ENCODE data around the gene NRG4. TPM values are rescaled to one million over a fixed set of nuclear protein-coding genes. Genes with fewer than 3 reads are reported as not detected.

NRG4 gene
- total RNA-seq, 1 donor from 2014 or later, result 0.36 TPM

- peak within 1 kb of the TSS; percentile 92 for H3K27ac Mint-ChIP-seq
- Histone ChIP-seq H4K20me1 (ENCODE audit: low read depth) (no peaks in the 10 kb centered on the region), H3K9ac (peak within 1 kb of the TSS; percentile 75), H3K27ac (peak within 1 kb of the TSS; percentile 81), H3K4me2 (peak within 1 kb of the TSS; percentile 83), H3K4me3 (peak within 1 kb of the TSS; percentile 79), H3K27me3 (no peaks in the 10 kb centered on the region), H2AFZ (replicated peaks) (peak within 1 kb of the TSS; percentile 81), H3K36me3 (peaks cover 9% of the 10 kb centered on the region), H3K4me1 (peaks cover 24% of the 10 kb centered on the region), H3K9me3 (ENCODE audit: low read depth) (no peaks in the 10 kb centered on the region), H3K79me2 (ENCODE audit: low read depth) (peaks cover 48% of the 10 kb centered on the region), H3F3A (ENCODE audit: low read depth) (peaks cover 37% of the 10 kb centered on the region)
- no peaks in the 10 kb centered on the region for H3K27me3 Mint-ChIP-seq (ENCODE audit: insufficient read depth, low read depth)
- peak within 1 kb of the TSS; percentile 98 for H3K4me3 Mint-ChIP-seq
- no peaks in the 10 kb centered on the region for H3K9me3 Mint-ChIP-seq
- TF ChIP-seq EZH2 (IDR thresholded peaks at IDR 0.05) (no peak), EZH2phosphoT487 (IDR thresholded peaks at IDR 0.05) (no peak), CTCF (IDR thresholded peaks at IDR 0.05) (no peak)
- H3K36me3 Mint-ChIP-seq, result peaks cover 2% of the 10 kb centered on the region
- peak; percentile 97 for DNase-seq (ENCODE audit: low spot score)
- H3K4me1 Mint-ChIP-seq, result peaks cover 19% of the 10 kb centered on the region
Measured at GRCh38 chr15:75903331-75904239, 108.6 kb downstream of the NRG4 start, which contains the start of gene FBXO22. Gene FBXO22, plus strand, starts transcription at chr15:75903878. Its CDS starts 86 bp downstream, at chr15:75903964.

GRCh38 chr15:75902129-75902557 is 110.1 kb downstream of the NRG4 start:
- DNase-seq (ENCODE audit: low spot score), result peak; percentile 73
- H3K36me3 ChIP-seq, result peaks cover 9% of the 10 kb centered on the region

GRCh38 chr15:75900577-75900976 is 111.6 kb downstream of the NRG4 start:
- TF ChIP-seq EZH2phosphoT487 (IDR thresholded peaks at IDR 0.05), result no peak
- no peak for TF ChIP-seq CTCF (IDR thresholded peaks at IDR 0.05)
- TF ChIP-seq EZH2 (IDR thresholded peaks at IDR 0.05), result no peak
- Histone ChIP-seq H3K9ac (no peak overlapping the region), H3K27me3 (no peaks in the 10 kb centered on the region), H3F3A (ENCODE audit: low read depth) (peaks cover 37% of the 10 kb centered on the region), H4K20me1 (ENCODE audit: low read depth) (no peaks in the 10 kb centered on the region), H2AFZ (replicated peaks) (no peak overlapping the region), H3K4me1 (peaks cover 24% of the 10 kb centered on the region), H3K4me2 (no peak overlapping the region), H3K27ac (no peak overlapping the region), H3K9me3 (ENCODE audit: low read depth) (no peaks in the 10 kb centered on the region), H3K79me2 (ENCODE audit: low read depth) (peaks cover 18% of the 10 kb centered on the region), H3K36me3 (peaks cover 5% of the 10 kb centered on the region), H3K4me3 (no peak overlapping the region)
- no peak for DNase-seq (ENCODE audit: low spot score)
- no peaks in the 10 kb centered on the region for H3K9me3 Mint-ChIP-seq
- no peaks in the 10 kb centered on the region for H3K27me3 Mint-ChIP-seq (ENCODE audit: insufficient read depth, low read depth)
- peaks cover 19% of the 10 kb centered on the region for H3K4me1 Mint-ChIP-seq
- H3K36me3 Mint-ChIP-seq, result peaks cover under 1% of the 10 kb centered on the region
- H3K4me3 Mint-ChIP-seq, result no peak overlapping the region
- no peak overlapping the region for H3K27ac Mint-ChIP-seq

More at GRCh38 chr15:75902129-75902557, 110.1 kb downstream of the NRG4 start:
- peak overlapping the region; percentile 62 for H3K27ac ChIP-seq
- Mint-ChIP-seq H3K4me3 (peak overlapping the region; percentile 80), H3K4me1 (peaks cover 19% of the 10 kb centered on the region), H3K9me3 (no peaks in the 10 kb centered on the region), H3K27me3 (ENCODE audit: insufficient read depth, low read depth) (no peaks in the 10 kb centered on the region), H3K27ac (no peak overlapping the region), H3K36me3 (peaks cover 2% of the 10 kb centered on the region)
- H3F3A ChIP-seq (ENCODE audit: low read depth), result peaks cover 37% of the 10 kb centered on the region
- H4K20me1 ChIP-seq (ENCODE audit: low read depth), result no peaks in the 10 kb centered on the region
- no peaks in the 10 kb centered on the region for H3K9me3 ChIP-seq (ENCODE audit: low read depth)
- no peak overlapping the region for H3K4me3 ChIP-seq
- no peak overlapping the region for H3K9ac ChIP-seq
- H3K4me1 ChIP-seq, result peaks cover 24% of the 10 kb centered on the region
- no peaks in the 10 kb centered on the region for H3K27me3 ChIP-seq
- H3K79me2 ChIP-seq (ENCODE audit: low read depth), result peaks cover 33% of the 10 kb centered on the region
- H2AFZ ChIP-seq (replicated peaks), result no peak overlapping the region
- no peak for TF ChIP-seq EZH2phosphoT487 (IDR thresholded peaks at IDR 0.05)
- TF ChIP-seq CTCF (IDR thresholded peaks at IDR 0.05), result no peak
- TF ChIP-seq EZH2 (IDR thresholded peaks at IDR 0.05), result no peak
- peak overlapping the region; percentile 83 for H3K4me2 ChIP-seq
